ENCODE results near the gene SNAP47.

The SNAP47 gene

GRCh38 chr1:227768640-227769039 is 33.4 kb downstream of the SNAP47 start:
- no peak for DNase-seq (ENCODE audit: low read depth)

- no peak for DNase-seq (ENCODE audit: low read depth)
Measured at GRCh38 chr1:227769047-227769935, 34.1 kb downstream of the SNAP47 start.

- no peak for DNase-seq (ENCODE audit: low read depth)
Measured at GRCh38 chr1:227769936-227770494, 34.8 kb downstream of the SNAP47 start.

- no peak for DNase-seq (ENCODE audit: low read depth)
Measured at GRCh38 chr1:227770812-227771211, 35.6 kb downstream of the SNAP47 start.

GRCh38 chr1:227771326-227771725 is 36.1 kb downstream of the SNAP47 start:
- no peak for DNase-seq (ENCODE audit: low read depth)

GRCh38 chr1:227771771-227772170 is 36.5 kb downstream of the SNAP47 start:
- DNase-seq (ENCODE audit: low read depth) = no peak

GRCh38 chr1:227773558-227773957 is 38.3 kb downstream of the SNAP47 start:
- no peak for DNase-seq (ENCODE audit: low read depth)

GRCh38 chr1:227774051-227774731 is 39.0 kb downstream of the SNAP47 start:
- DNase-seq (ENCODE audit: low read depth) = no peak

- peak; percentile 15 for DNase-seq (ENCODE audit: low read depth)
Measured at GRCh38 chr1:227774821-227775661, 39.8 kb downstream of the SNAP47 start.

GRCh38 chr1:227775841-227776240 is 40.6 kb downstream of the SNAP47 start:
- peak; percentile 45 for DNase-seq (ENCODE audit: low read depth)

GRCh38 chr1:227776331-227776771 is 41.1 kb downstream of the SNAP47 start:
- peak; percentile 85 for DNase-seq (ENCODE audit: low read depth)

- DNase-seq (ENCODE audit: low read depth) = no peak
Measured at GRCh38 chr1:227777156-227777555, 41.9 kb downstream of the SNAP47 start.

GRCh38 chr1:227777646-227778045 is 42.4 kb downstream of the SNAP47 start:
- no peak for DNase-seq (ENCODE audit: low read depth)

GRCh38 chr1:227778401-227778947 is 43.2 kb downstream of the SNAP47 start:
- DNase-seq (ENCODE audit: low read depth) = peak; percentile 71

GRCh38 chr1:227779021-227779441 is 43.8 kb downstream of the SNAP47 start:
- no peak for DNase-seq (ENCODE audit: low read depth)

- no peak for DNase-seq (ENCODE audit: low read depth)
Measured at GRCh38 chr1:227779685-227780084, 44.5 kb downstream of the SNAP47 start.

- DNase-seq (ENCODE audit: low read depth) = no peak
Measured at GRCh38 chr1:227780101-227781044, 45.1 kb downstream of the SNAP47 start.

- DNase-seq (ENCODE audit: low read depth) = no peak
Measured at GRCh38 chr1:227781314-227781930, 46.2 kb downstream of the SNAP47 start.

- no peak for DNase-seq (ENCODE audit: low read depth)
Measured at GRCh38 chr1:227782226-227782625, 47.0 kb downstream of the SNAP47 start.

All from ELR (cell line).